Ascending aorta (tissue), 2 donors: Measurements from ENCODE around the gene LYRM7. TPM values are rescaled to one million over a fixed set of nuclear protein-coding genes. Genes with fewer than 3 reads are reported as not detected.
A peak's percentile ranks its signal among the peaks of the same experiment; 100 is the strongest.

ENCODE experiments used
- DNase-seq, 2 donors: peaks; one replicate each; pipeline ENCODE4 v3.0.0-alpha.2; 2019; ENCODE audit warnings: low spot score in 2 of 2
- H3K27ac ChIP-seq, 2 donors: fragments of 200-600 bp; sonication (generic); one replicate each; pipeline ENCODE4 v1.5.1; 2016 to 2017; ENCODE audit warnings: mild to moderate bottlenecking in 1 of 2
- H3K27me3 ChIP-seq: fragments of 200-600 bp; sonication (generic); one replicate; pipeline ENCODE4 v1.5.1; 2017
- H3K36me3 ChIP-seq, 2 donors: fragments of 200-600 bp; sonication (generic); one replicate each; pipeline ENCODE4 v1.5.1; 2016
- H3K4me1 ChIP-seq, 2 donors: fragments of 200-600 bp; sonication (generic); one replicate each; pipeline ENCODE4 v1.5.1; 2016 to 2017; ENCODE audit warnings: mild to moderate bottlenecking in 1 of 2
- H3K4me3 ChIP-seq, 2 donors: fragments of 200-600 bp; sonication (generic); one replicate each; pipeline ENCODE4 v1.5.1; 2016 to 2017; ENCODE audit warnings: mild to moderate bottlenecking in 1 of 2
- H3K9me3 ChIP-seq, 2 donors: fragments of 200-600 bp; sonication (generic); one replicate each; pipeline ENCODE4 v1.5.1; 2016
- CTCF ChIP-seq, 3 experiments: fragments of 200-600 bp in 2 of 3; fragments of 450-650 bp in 1 of 3; sonication (generic) in 2 of 3; IDR thresholded peaks; one replicate each; pipeline ENCODE4 v1.5.1; 2016 to 2019; ENCODE audit warnings: antibody characterized with exemption in 3 of 3, mild to moderate bottlenecking in 1 of 3, moderate library complexity in 1 of 3
- intact Hi-C: fragments of 100-400 bp; cut with DNase I; formaldehyde crosslinking; loops from one replicate; pipeline ENCODE4 v1.15.1; 2023
- total RNA-seq: library from RNA; depleted of rRNA; stranded (reverse); fragments of >200 nt; gene quantifications from one replicate; pipeline ENCODE4 v1.1.0, GENCODE V29; 2016

The LYRM7 gene
- total RNA-seq, 1 donor from 2014 or later, result 0.32 TPM

GRCh38 chr5:131169810-131170539, 769 bp upstream of the LYRM7 start:
- intact Hi-C loops, result loop anchor here (2.0 to 10.0 kb wide), 2 partner anchors 95 to 465 kb away; partner anchors contain the start of genes CDC42SE2 and RAPGEF6

GRCh38 chr5:131171276-131171810, 599 bp downstream of the LYRM7 start:
- Histone ChIP-seq H3K4me3 (peak overlapping the region; percentile 81), H3K27ac (peak overlapping the region; percentile 57 to 70), H3K9me3 (no peaks in the 10 kb centered on the region), H3K36me3 (no peaks in the 10 kb centered on the region), H3K4me1 (peaks cover 10 to 11% of the 10 kb centered on the region in 2 donors), H3K27me3 (no peaks in the 10 kb centered on the region)
- no peak for DNase-seq
- no peak for TF ChIP-seq CTCF (IDR thresholded peaks at IDR 0.05)
- intact Hi-C loops, result loop anchor here (2.0 kb wide), 1 partner anchor 93 kb away; the partner anchor contains the start of gene CDC42SE2

More at GRCh38 chr5:131169810-131170539, 769 bp upstream of the LYRM7 start:
- DNase-seq, result no peak
- Histone ChIP-seq H3K4me3 (peak overlapping the region; percentile 81), H3K9me3 (no peaks in the 10 kb centered on the region), H3K4me1 (peaks cover 10 to 11% of the 10 kb centered on the region in 2 donors), H3K36me3 (no peaks in the 10 kb centered on the region), H3K27ac (peak overlapping the region; percentile 54 to 65), H3K27me3 (no peaks in the 10 kb centered on the region)
- no peak for TF ChIP-seq CTCF (IDR thresholded peaks at IDR 0.05)

- Histone ChIP-seq H3K4me1 (no peaks in the 10 kb centered on the region), H3K27ac (no peak overlapping the region), H3K27me3 (no peaks in the 10 kb centered on the region), H3K4me3 (no peak overlapping the region), H3K36me3 (no peaks in the 10 kb centered on the region), H3K9me3 (no peaks in the 10 kb centered on the region)
- no peak for DNase-seq
- no peak for TF ChIP-seq CTCF (IDR thresholded peaks at IDR 0.05)
- intact Hi-C loops, result no loop called here
Observed at GRCh38 chr5:131180407-131180806, 9.7 kb downstream of the LYRM7 start.

GRCh38 chr5:131182839-131183238, 12.1 kb downstream of the LYRM7 start:
- Histone ChIP-seq H3K36me3 (peaks cover 0 to 4% of the 10 kb centered on the region in 2 donors), H3K27ac (no peak overlapping the region), H3K4me1 (no peaks in the 10 kb centered on the region), H3K27me3 (no peaks in the 10 kb centered on the region), H3K4me3 (no peak overlapping the region), H3K9me3 (no peaks in the 10 kb centered on the region)
- intact Hi-C loops, result no loop called here
- DNase-seq, result no peak
- no peak for TF ChIP-seq CTCF (IDR thresholded peaks at IDR 0.05)

GRCh38 chr5:131185523-131186104, 14.9 kb downstream of the LYRM7 start:
- no peaks in the 10 kb centered on the region for H3K9me3 ChIP-seq
- peaks cover 0 to 4% of the 10 kb centered on the region in 2 donors for H3K36me3 ChIP-seq
- DNase-seq, result no peak
- intact Hi-C loops, result no loop called here
- H3K27me3 ChIP-seq, result no peaks in the 10 kb centered on the region
- no peak overlapping the region for H3K27ac ChIP-seq
- no peak for TF ChIP-seq CTCF (IDR thresholded peaks at IDR 0.05)
- no peaks in the 10 kb centered on the region for H3K4me1 ChIP-seq
- H3K4me3 ChIP-seq, result no peak overlapping the region
